GM23338 (cell line): Measurements from ENCODE around the gene GADL1.

Experiments
- EZH2phosphoT487 ChIP-seq: fragments of 200-600 bp; sonication (generic); IDR thresholded peaks from one replicate; pipeline ENCODE4 v1.8.1; 2018; ENCODE audit warnings: antibody characterized with exemption; ENCODE audit not compliant: unreplicated experiment
- POLR2AphosphoS5 ChIP-seq: IDR thresholded peaks from 2 replicates; pipeline ENCODE4 v1.6.1; 2016; ENCODE audit warnings: antibody characterized with exemption, low read depth
- ZNF114 ChIP-seq: fragments of 250-450 bp; sonication (Bioruptor Pico); IDR thresholded peaks from 2 replicates; pipeline ENCODE4 v1.5.0; 2020; ENCODE audit warnings: mild to moderate bottlenecking, moderate library complexity
- TF ChIP-seq, protein P1 (sequence below), 2 experiments: fragments of 200-600 bp in 1 of 2; sonication (generic) in 1 of 2; conservative IDR thresholded peaks; 2 replicates each; pipeline versions ENCODE4 v1.5.1 to v1.6.1; 2016 to 2017; ENCODE audit warnings: antibody characterized with exemption in 2 of 2, low read depth in 2 of 2, mild to moderate bottlenecking in 2 of 2, moderate library complexity in 1 of 2

DNA sequence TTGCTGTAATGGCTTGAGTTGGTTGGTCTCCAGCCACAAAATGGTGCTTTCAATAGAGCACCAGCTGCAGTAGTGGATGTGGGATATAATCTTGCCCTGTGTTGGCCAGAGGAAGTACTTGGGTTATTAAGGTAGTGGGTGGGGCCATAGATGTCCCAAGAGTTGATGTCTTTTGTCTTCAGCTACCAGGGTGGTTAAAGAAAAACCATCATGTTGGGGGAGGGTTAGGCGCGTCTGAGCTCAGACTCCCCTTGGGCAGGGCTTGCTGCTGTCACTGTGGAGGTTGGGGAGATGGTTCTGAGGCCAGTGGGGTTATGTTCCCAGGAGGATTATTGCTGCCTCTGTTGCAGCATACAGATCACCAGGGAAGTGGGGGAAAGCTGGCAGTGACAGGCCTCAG lies 46.9 kb upstream of the GADL1 start:
- no peak for TF ChIP-seq POLR2AphosphoS5
- no peak for TF ChIP-seq EZH2phosphoT487
- TF ChIP-seq, protein P1, sequence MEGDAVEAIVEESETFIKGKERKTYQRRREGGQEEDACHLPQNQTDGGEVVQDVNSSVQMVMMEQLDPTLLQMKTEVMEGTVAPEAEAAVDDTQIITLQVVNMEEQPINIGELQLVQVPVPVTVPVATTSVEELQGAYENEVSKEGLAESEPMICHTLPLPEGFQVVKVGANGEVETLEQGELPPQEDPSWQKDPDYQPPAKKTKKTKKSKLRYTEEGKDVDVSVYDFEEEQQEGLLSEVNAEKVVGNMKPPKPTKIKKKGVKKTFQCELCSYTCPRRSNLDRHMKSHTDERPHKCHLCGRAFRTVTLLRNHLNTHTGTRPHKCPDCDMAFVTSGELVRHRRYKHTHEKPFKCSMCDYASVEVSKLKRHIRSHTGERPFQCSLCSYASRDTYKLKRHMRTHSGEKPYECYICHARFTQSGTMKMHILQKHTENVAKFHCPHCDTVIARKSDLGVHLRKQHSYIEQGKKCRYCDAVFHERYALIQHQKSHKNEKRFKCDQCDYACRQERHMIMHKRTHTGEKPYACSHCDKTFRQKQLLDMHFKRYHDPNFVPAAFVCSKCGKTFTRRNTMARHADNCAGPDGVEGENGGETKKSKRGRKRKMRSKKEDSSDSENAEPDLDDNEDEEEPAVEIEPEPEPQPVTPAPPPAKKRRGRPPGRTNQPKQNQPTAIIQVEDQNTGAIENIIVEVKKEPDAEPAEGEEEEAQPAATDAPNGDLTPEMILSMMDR (conservative IDR thresholded peaks at IDR 0.05; ENCODE audit: low read depth in 2 of 2) = no peak
- TF ChIP-seq ZNF114 (CRISPR knock-in tag) = no peak
